Activated T-cell treated with anti-CD3 and anti-CD28 coated beads, Interleukin-2, amount 50 U/mL, for 72 hours (primary cell): ENCODE data around the gene KIF5A. TPM values are rescaled to one million over a fixed set of nuclear protein-coding genes. Genes with fewer than 3 reads are reported as not detected.
A peak's percentile ranks its signal among the peaks of the same experiment; 100 is the strongest.

ENCODE experiments used
- ATAC-seq, 2 donors: fragments of 150-1000 bp; cut with Tn5 transposase; replicated peaks in 1 of 2; 2 replicates each; pipeline ENCODE4 v1.10.0; 2021; ENCODE audit warnings: moderate library complexity in 2 of 2, mild to moderate bottlenecking in 1 of 2
- DNase-seq, 2 donors: peaks; one replicate each; pipeline ENCODE4 v3.0.0; 2021 to 2022; ENCODE audit warnings: mixed read lengths in 1 of 2
- H3K27ac Mint-ChIP-seq: one replicate; pipeline ENCODE4 v1.8.0; 2022; ENCODE audit warnings: mild to moderate bottlenecking, moderate library complexity, mixed read lengths
- H3K27me3 Mint-ChIP-seq: one replicate; pipeline ENCODE4 v1.8.0; 2022; ENCODE audit warnings: low read depth, mixed read lengths
- H3K36me3 Mint-ChIP-seq, 2 donors: one replicate each; pipeline ENCODE4 v1.8.0; 2022; ENCODE audit warnings: mixed read lengths in 2 of 2, mild to moderate bottlenecking in 1 of 2; ENCODE audit not compliant: insufficient read depth in 2 of 2
- H3K4me1 Mint-ChIP-seq: one replicate; pipeline ENCODE4 v1.8.0; 2022; ENCODE audit warnings: low read depth, mixed read lengths
- H3K4me3 Mint-ChIP-seq, 2 donors: one replicate each; pipeline ENCODE4 v1.8.0; 2022; ENCODE audit warnings: mild to moderate bottlenecking in 2 of 2, mixed read lengths in 2 of 2, moderate library complexity in 2 of 2
- H3K9me3 Mint-ChIP-seq, 2 donors: one replicate each; pipeline ENCODE4 v1.8.0; 2022; ENCODE audit warnings: mixed read lengths in 2 of 2
- total RNA-seq, 2 donors: library from RNA; stranded (reverse); gene quantifications; one replicate each; pipeline ENCODE4 v1.2.3, GENCODE V29; 2022

The KIF5A gene
- total RNA-seq, 2 donors from 2014 or later = 3.2 to 5.9 TPM

GRCh38 chr12:57590864-57591781, 41.3 kb downstream of the KIF5A start, which contains the start of gene PIP4K2C:
Gene PIP4K2C, plus strand, starts transcription at chr12:57591192. Its CDS starts 98 bp downstream, at chr12:57591290.
- DNase-seq = peak; percentile 86 to 88
- H3K9me3 Mint-ChIP-seq = no peaks in the 10 kb centered on the region
- peaks cover 2 to 3% of the 10 kb centered on the region in 2 donors for H3K36me3 Mint-ChIP-seq
- peaks cover 21% of the 10 kb centered on the region for H3K4me1 Mint-ChIP-seq
- H3K27ac Mint-ChIP-seq = peak within 1 kb of the TSS; percentile 8
- ATAC-seq = peak; percentile 98 to 99
- no peaks in the 10 kb centered on the region for H3K27me3 Mint-ChIP-seq
- peak within 1 kb of the TSS; percentile 79 to 93 for H3K4me3 Mint-ChIP-seq

GRCh38 chr12:57591782-57592325, 42.0 kb downstream of the KIF5A start:
- H3K27me3 Mint-ChIP-seq = no peaks in the 10 kb centered on the region
- H3K4me3 Mint-ChIP-seq = peak overlapping the region; percentile 79 to 93
- DNase-seq = no peak
- ATAC-seq = no peak
- H3K27ac Mint-ChIP-seq = peak overlapping the region; percentile 59
- H3K9me3 Mint-ChIP-seq = no peaks in the 10 kb centered on the region
- peaks cover 21% of the 10 kb centered on the region for H3K4me1 Mint-ChIP-seq
- H3K36me3 Mint-ChIP-seq = peaks cover 2 to 3% of the 10 kb centered on the region in 2 donors

- DNase-seq (no peak), ATAC-seq (no peak)
- Mint-ChIP-seq H3K4me1 (peaks cover 21% of the 10 kb centered on the region), H3K9me3 (no peaks in the 10 kb centered on the region), H3K27ac (peak overlapping the region; percentile 59), H3K4me3 (peak overlapping the region; percentile 79 to 93), H3K27me3 (no peaks in the 10 kb centered on the region), H3K36me3 (peaks cover 4% of the 10 kb centered on the region in 2 donors)
Measured at GRCh38 chr12:57592551-57593165, 42.8 kb downstream of the KIF5A start.

- H3K27ac Mint-ChIP-seq = no peak overlapping the region
Measured at GRCh38 chr12:57593187-57593586, 43.3 kb downstream of the KIF5A start.

GRCh38 chr12:57600395-57600794, 50.6 kb downstream of the KIF5A start:
- Mint-ChIP-seq H3K4me3 (no peak overlapping the region), H3K27ac (no peak overlapping the region), H3K27me3 (no peaks in the 10 kb centered on the region), H3K36me3 (peaks cover 4 to 11% of the 10 kb centered on the region in 2 donors), H3K9me3 (peaks cover 0 to 1% of the 10 kb centered on the region in 2 donors), H3K4me1 (peaks cover 17% of the 10 kb centered on the region)
- ATAC-seq (no peak), DNase-seq (no peak)

More at GRCh38 chr12:57593187-57593586, 43.3 kb downstream of the KIF5A start:
- peaks cover 4 to 6% of the 10 kb centered on the region in 2 donors for H3K36me3 Mint-ChIP-seq
- H3K4me1 Mint-ChIP-seq = peaks cover 21% of the 10 kb centered on the region
- ATAC-seq (no peak), DNase-seq (no peak)
- no peaks in the 10 kb centered on the region for H3K27me3 Mint-ChIP-seq
- H3K4me3 Mint-ChIP-seq = no peak overlapping the region
- H3K9me3 Mint-ChIP-seq = no peaks in the 10 kb centered on the region

GRCh38 chr12:57602544-57602943, 52.7 kb downstream of the KIF5A start:
- Mint-ChIP-seq H3K9me3 (peaks cover 0 to 1% of the 10 kb centered on the region in 2 donors), H3K4me3 (no peak overlapping the region), H3K27me3 (no peaks in the 10 kb centered on the region), H3K27ac (no peak overlapping the region), H3K36me3 (peaks cover 0 to 8% of the 10 kb centered on the region in 2 donors), H3K4me1 (peaks cover 23% of the 10 kb centered on the region)
- DNase-seq (no peak), ATAC-seq (no peak)

- H3K27ac Mint-ChIP-seq = peak overlapping the region; percentile 18
- peaks cover 23% of the 10 kb centered on the region for H3K4me1 Mint-ChIP-seq
Measured at GRCh38 chr12:57603324-57603723, 53.5 kb downstream of the KIF5A start.

GRCh38 chr12:57603815-57604453, 54.1 kb downstream of the KIF5A start:
- peak overlapping the region; percentile 52 for H3K27ac Mint-ChIP-seq
- H3K4me3 Mint-ChIP-seq = peak overlapping the region; percentile 77 to 88
- H3K36me3 Mint-ChIP-seq = peaks cover 0 to 5% of the 10 kb centered on the region in 2 donors
- ATAC-seq = no peak
- no peak for DNase-seq
- peaks cover 0 to 1% of the 10 kb centered on the region in 2 donors for H3K9me3 Mint-ChIP-seq
- no peaks in the 10 kb centered on the region for H3K27me3 Mint-ChIP-seq
- H3K4me1 Mint-ChIP-seq = peaks cover 23% of the 10 kb centered on the region

More at GRCh38 chr12:57603324-57603723, 53.5 kb downstream of the KIF5A start:
- ATAC-seq = no peak
- no peaks in the 10 kb centered on the region for H3K27me3 Mint-ChIP-seq
- peaks cover 0 to 5% of the 10 kb centered on the region in 2 donors for H3K36me3 Mint-ChIP-seq
- peak overlapping the region; percentile 65 to 88 for H3K4me3 Mint-ChIP-seq
- no peak for DNase-seq
- H3K9me3 Mint-ChIP-seq = peaks cover 0 to 1% of the 10 kb centered on the region in 2 donors

- Mint-ChIP-seq H3K9me3 (peaks cover 0 to 1% of the 10 kb centered on the region in 2 donors), H3K4me3 (peak within 1 kb of the TSS; percentile 77 to 88), H3K27ac (peak within 1 kb of the TSS; percentile 52), H3K4me1 (peaks cover 23% of the 10 kb centered on the region), H3K36me3 (peaks cover 0 to 5% of the 10 kb centered on the region in 2 donors), H3K27me3 (no peaks in the 10 kb centered on the region)
- ATAC-seq = peak; percentile 75
- peak; percentile 49 for DNase-seq
Measured at GRCh38 chr12:57604454-57604991, 54.7 kb downstream of the KIF5A start, which contains the start of gene DTX3. Gene DTX3, plus strand, starts transcription at chr12:57604824. Its CDS starts 1,694 bp downstream, at chr12:57606518.

- peaks cover 0 to 1% of the 10 kb centered on the region in 2 donors for H3K9me3 Mint-ChIP-seq
- H3K36me3 Mint-ChIP-seq = peaks cover 0 to 5% of the 10 kb centered on the region in 2 donors
- peak overlapping the region; percentile 77 to 88 for H3K4me3 Mint-ChIP-seq
- H3K4me1 Mint-ChIP-seq = peaks cover 24% of the 10 kb centered on the region
- DNase-seq = peak in 1 of 2 donors; percentile 29
- H3K27me3 Mint-ChIP-seq = no peaks in the 10 kb centered on the region
- peak; percentile 53 to 58 for ATAC-seq
- H3K27ac Mint-ChIP-seq = peak overlapping the region; percentile 41
Measured at GRCh38 chr12:57604992-57605810, 55.4 kb downstream of the KIF5A start.

GRCh38 chr12:57605811-57606311, 56.0 kb downstream of the KIF5A start:
- Mint-ChIP-seq H3K4me1 (peaks cover 29% of the 10 kb centered on the region), H3K27ac (no peak overlapping the region), H3K4me3 (peak overlapping the region; percentile 77 to 88), H3K27me3 (no peaks in the 10 kb centered on the region), H3K36me3 (peaks cover 0 to 5% of the 10 kb centered on the region in 2 donors), H3K9me3 (peaks cover 0 to 1% of the 10 kb centered on the region in 2 donors)
- ATAC-seq = no peak
- DNase-seq = no peak
